GM12872 (cell line): ENCODE measurements around the gene IFRD2.

ENCODE experiments used
- TF ChIP-seq, protein P1 (sequence below): IDR thresholded peaks from 3 replicates; pipeline ENCODE4 v1.5.1; 2011; ENCODE audit warnings: low read depth, mild to moderate bottlenecking, low read length, moderate library complexity; ENCODE audit not compliant: insufficient read depth

The IFRD2 gene

DNA sequence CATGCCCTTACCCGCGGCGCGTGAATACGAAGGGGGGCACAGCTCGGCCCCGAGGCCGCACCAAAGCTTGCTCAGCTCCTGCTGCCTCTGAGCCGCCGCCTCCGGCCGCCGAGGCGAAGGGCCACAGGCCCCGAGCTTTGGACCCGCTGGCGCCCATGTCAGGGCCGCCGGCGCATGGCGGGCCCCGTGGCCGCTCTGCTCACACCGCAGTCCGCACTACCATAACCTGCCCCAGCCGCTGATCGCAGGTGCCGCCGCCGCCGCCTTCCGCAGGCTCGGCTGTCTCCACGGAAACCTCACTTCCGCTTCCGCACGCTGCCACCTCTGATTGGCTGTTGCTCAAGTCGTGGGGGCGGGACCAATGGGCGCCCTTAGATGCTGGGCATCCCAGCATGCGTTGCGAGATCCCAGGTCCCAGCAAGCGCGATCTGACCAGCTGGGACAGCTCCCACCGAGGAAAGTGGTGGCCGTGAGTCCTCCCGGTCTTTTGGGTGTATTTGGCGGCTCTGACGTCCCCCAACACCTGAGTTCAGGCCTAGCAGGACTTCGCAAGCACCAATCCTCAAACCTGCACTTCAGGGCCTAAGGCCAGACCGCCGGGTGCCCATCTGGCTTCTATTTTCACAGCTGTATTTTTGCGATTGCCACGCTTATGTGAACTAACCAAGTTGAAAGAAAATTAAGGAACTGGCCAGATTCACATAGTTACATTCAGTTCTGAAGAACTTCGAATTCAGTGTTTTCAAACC is 35.9 kb upstream of the IFRD2 start, which contains the start of gene TUSC2:
TUSC2 (minus strand) TSS at position 281 of the 749 bp plus-strand sequence; CDS start at position 157, 124 bp downstream.
- TF ChIP-seq, protein P1, sequence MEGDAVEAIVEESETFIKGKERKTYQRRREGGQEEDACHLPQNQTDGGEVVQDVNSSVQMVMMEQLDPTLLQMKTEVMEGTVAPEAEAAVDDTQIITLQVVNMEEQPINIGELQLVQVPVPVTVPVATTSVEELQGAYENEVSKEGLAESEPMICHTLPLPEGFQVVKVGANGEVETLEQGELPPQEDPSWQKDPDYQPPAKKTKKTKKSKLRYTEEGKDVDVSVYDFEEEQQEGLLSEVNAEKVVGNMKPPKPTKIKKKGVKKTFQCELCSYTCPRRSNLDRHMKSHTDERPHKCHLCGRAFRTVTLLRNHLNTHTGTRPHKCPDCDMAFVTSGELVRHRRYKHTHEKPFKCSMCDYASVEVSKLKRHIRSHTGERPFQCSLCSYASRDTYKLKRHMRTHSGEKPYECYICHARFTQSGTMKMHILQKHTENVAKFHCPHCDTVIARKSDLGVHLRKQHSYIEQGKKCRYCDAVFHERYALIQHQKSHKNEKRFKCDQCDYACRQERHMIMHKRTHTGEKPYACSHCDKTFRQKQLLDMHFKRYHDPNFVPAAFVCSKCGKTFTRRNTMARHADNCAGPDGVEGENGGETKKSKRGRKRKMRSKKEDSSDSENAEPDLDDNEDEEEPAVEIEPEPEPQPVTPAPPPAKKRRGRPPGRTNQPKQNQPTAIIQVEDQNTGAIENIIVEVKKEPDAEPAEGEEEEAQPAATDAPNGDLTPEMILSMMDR = no peak

DNA sequence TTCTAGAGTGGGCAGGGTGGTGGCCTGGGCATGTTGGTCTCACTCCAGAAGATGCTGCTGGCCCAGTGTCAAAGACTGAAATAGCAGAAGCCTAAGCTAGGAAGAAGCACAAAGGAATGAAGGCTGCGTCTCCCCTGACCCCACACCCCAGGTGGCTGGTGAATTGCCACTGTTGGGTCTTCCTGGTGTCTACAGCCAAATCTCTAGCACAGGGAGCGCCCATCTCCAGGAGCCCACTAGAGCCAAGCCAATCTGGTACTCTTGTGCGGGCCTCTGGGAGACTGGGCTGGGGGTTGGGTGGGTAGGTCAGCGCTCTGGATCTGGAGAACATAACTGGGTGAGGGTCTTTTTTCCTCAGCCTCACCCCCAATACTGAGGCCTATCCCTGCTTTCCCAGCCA is 34.9 kb upstream of the IFRD2 start:
- TF ChIP-seq, protein P1 = no peak

DNA sequence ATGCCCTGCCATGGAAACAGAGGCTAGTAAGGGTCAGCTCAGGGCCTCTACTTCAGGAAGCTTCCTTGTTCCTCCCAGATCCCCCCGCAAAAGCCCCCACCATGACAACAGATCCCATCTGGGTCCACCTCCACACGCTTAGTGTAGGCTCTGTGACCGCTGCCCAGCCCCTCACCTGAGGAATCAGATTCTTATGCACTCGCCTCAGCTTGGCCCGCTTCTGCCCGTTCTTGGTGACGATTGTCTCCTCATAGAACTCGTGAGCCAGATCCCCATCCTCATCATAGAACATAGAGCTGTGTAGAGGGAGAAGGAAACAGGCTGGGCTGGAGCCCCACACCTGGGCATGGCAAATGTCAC is 33.9 kb upstream of the IFRD2 start:
- TF ChIP-seq, protein P1 = no peak

DNA sequence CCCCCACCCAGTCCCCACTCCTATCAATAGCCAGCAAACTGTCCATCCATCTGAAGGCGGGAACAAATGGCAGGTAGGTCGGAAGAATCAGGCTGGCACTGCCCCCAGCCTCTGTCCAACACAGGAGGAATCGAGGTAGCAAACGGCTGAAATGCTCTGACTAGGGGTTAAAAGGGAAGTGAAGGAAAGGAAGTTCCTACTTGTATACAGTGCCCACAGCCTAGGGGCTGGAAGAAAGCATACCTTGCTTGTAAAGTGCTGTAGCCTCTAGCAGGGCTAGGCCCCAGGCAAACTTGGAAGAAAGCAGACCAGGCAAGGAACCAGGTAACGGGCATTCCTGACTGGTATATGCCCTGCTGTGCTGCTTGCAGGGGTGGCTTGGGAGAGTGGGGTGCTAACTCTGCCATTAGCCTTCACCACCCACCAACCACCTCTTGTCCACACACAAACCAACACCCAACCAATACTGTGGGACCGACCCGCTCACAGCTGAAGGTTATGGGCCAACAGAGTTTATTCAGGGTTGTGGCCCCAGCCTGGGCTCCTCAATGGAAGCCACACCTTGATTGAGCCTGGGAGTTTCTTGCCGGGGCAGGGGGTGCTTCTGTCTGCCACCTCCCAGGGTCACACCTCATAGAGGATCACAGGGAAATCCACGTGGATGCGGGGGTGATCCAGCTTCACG is 33.4 kb upstream of the IFRD2 start:
- TF ChIP-seq, protein P1 = no peak

DNA sequence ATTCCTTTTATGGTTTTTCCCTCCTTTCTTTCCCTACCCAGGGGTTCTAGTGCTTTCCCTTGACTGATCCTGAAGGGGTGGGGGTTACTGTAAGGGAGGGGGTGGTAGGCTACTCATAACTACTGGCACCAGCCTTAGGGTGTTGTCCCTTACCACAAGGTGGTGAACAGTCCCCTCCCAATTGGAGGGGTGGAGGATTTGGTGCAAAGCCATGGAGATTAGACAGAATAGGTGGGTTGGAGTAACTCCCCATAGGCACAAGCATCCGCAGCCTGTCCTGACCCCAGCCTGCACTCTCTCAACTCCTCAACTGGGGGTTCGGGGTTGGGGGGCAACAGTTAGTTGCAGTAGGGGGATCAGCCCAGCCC is 32.9 kb upstream of the IFRD2 start:
- TF ChIP-seq, protein P1 = no peak

DNA sequence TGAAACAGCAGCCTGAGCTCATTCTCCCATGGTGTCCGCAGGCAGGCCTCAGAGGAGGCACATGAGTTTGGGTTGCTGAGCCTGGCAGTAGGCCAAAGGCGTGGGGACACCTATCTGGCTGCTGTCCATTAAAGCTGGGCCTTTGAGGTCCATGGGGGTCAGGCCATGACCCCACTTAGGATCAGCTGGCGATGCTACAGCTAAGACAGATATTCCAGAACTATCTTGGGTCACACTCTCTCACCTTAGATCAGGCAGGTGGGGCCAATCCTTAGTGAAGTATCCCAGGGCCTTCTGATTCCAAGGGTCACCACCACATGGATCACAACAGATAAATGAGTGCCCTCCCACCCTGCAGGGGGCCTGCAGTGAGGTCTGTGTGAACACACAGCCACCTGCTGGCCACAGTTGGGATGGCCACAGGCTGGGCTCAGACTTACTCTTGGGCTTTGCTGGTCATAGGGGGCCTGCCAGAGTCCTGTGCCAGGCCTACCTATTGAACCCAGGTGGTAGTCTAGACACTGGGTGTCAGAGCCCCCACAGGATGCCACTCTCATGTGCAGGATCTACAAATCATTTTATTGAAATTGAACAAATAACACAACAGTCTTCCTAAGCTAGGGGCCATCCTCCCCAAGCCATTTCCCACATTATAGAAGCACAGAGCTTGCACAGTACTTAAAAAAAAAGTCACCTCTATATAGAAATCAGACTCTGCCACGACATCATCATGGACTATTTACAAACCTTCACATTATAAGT is 32.3 kb upstream of the IFRD2 start:
- TF ChIP-seq, protein P1 = peak; percentile 88

DNA sequence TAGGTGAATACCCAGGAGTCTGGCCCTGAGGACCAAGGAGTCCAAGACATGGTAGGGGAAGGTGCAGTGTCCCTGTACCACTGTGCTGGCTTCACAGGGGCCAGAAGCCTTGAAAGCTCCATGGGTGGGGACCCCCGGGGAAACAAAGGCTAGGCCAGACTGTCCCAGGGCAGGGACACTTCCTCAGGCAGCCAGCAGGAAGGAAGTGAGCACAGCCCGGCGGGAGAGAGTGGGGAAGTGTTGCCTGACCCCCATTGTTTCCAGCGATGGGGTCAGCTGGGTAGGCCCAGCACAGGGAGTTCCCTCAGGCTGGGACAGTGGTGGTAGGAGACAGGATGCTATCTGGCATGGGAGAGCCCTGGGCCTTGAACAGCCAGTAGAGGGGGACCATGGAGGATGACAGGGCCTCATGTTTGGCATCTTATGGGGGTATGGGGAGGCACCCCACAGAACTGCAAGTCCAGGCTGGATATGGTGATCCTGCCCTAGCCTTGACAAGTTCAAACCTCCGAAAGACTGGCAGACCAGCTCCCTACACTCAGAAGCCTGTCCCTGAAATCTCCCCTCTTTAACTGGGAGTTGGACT is 31.5 kb upstream of the IFRD2 start:
- TF ChIP-seq, protein P1 = no peak
